Trophoblast cell (in vitro differentiated cells and primary cell): ENCODE measurements around the gene DCN.

ENCODE experiments used
- DNase-seq, 2 donors: peaks; one replicate each; pipeline ENCODE4 v3.0.0-alpha.2; 2016
- H2AFZ ChIP-seq: 2 replicates; pipeline ENCODE4 v1.6.1; 2013; ENCODE audit warnings: low read length, moderate library complexity, mild to moderate bottlenecking; ENCODE audit not compliant: insufficient read depth, poor library complexity
- H2AK5ac ChIP-seq: 2 replicates; pipeline ENCODE4 v1.6.1; 2013; ENCODE audit warnings: mild to moderate bottlenecking, low read length
- H2BK120ac ChIP-seq: 2 replicates; pipeline ENCODE4 v1.6.1; 2013; ENCODE audit warnings: low read length, mild to moderate bottlenecking, moderate library complexity; ENCODE audit not compliant: insufficient read depth, poor library complexity
- H2BK12ac ChIP-seq: 2 replicates; pipeline ENCODE4 v1.6.1; 2013; ENCODE audit warnings: mild to moderate bottlenecking, low read length, moderate library complexity
- H2BK5ac ChIP-seq: 2 replicates; pipeline ENCODE4 v1.6.1; 2013; ENCODE audit warnings: low read length, low read depth, moderate library complexity, mild to moderate bottlenecking; ENCODE audit not compliant: poor library complexity
- H3K14ac ChIP-seq: 2 replicates; pipeline ENCODE4 v1.6.1; 2013; ENCODE audit warnings: mild to moderate bottlenecking, low read length
- H3K18ac ChIP-seq: 2 replicates; pipeline ENCODE4 v1.6.1; 2013; ENCODE audit warnings: mild to moderate bottlenecking, low read length
- H3K23ac ChIP-seq: 2 replicates; pipeline ENCODE4 v1.6.1; 2013; ENCODE audit warnings: low read length
- H3K27ac ChIP-seq: 2 replicates; pipeline ENCODE4 v1.5.1; 2013; ENCODE audit warnings: low read depth, mild to moderate bottlenecking, inconsistent platforms, low read length, moderate library complexity
- H3K27me3 ChIP-seq: 2 replicates; pipeline ENCODE4 v1.6.1; 2013; ENCODE audit warnings: inconsistent platforms, mild to moderate bottlenecking, low read length, moderate library complexity; ENCODE audit not compliant: insufficient read depth
- H3K36me3 ChIP-seq, 2 experiments: 1 replicate in 1 of 2; 2 replicates in 1 of 2; pipeline ENCODE4 v1.6.1; 2013; ENCODE audit warnings: low read length in 2 of 2, mild to moderate bottlenecking in 2 of 2, moderate library complexity in 1 of 2; ENCODE audit not compliant: insufficient read depth in 2 of 2, control insufficient read depth in 1 of 2
- H3K4ac ChIP-seq: 2 replicates; pipeline ENCODE4 v1.6.1; 2013; ENCODE audit warnings: low read depth, mild to moderate bottlenecking, low read length, moderate library complexity
- H3K4me1 ChIP-seq, 2 experiments: 1 replicate in 1 of 2; 2 replicates in 1 of 2; pipeline ENCODE4 v1.6.1; 2013; ENCODE audit warnings: low read length in 2 of 2, mild to moderate bottlenecking in 2 of 2, moderate library complexity in 1 of 2; ENCODE audit not compliant: insufficient read depth in 2 of 2, control insufficient read depth in 1 of 2
- H3K4me2 ChIP-seq: 2 replicates; pipeline ENCODE4 v1.6.1; 2013; ENCODE audit warnings: inconsistent platforms, mild to moderate bottlenecking, low read length, moderate library complexity
- H3K4me3 ChIP-seq: 2 replicates; pipeline ENCODE4 v1.5.1; 2013; ENCODE audit warnings: mild to moderate bottlenecking, low read depth, low read length, inconsistent platforms
- H3K79me1 ChIP-seq: one replicate; pipeline ENCODE4 v1.6.1; 2013; ENCODE audit warnings: low read length
- H3K79me2 ChIP-seq: 2 replicates; pipeline ENCODE4 v1.6.1; 2013; ENCODE audit warnings: low read length, mild to moderate bottlenecking; ENCODE audit not compliant: control insufficient read depth, insufficient read depth, poor library complexity
- H3K9ac ChIP-seq: 2 replicates; pipeline ENCODE4 v1.6.1; 2013; ENCODE audit warnings: mild to moderate bottlenecking, low read length
- H3K9me3 ChIP-seq: 2 replicates; pipeline ENCODE4 v1.6.1; 2013; ENCODE audit warnings: low read depth, mild to moderate bottlenecking, control low read depth, inconsistent platforms, low read length; ENCODE audit not compliant: insufficient read depth
- H4K12ac ChIP-seq: 2 replicates; pipeline ENCODE4 v1.6.1; 2013; ENCODE audit warnings: low read depth, mild to moderate bottlenecking, low read length, moderate library complexity
- H4K8ac ChIP-seq: 2 replicates; pipeline ENCODE4 v1.6.1; 2013; ENCODE audit warnings: low read depth, mild to moderate bottlenecking, low read length, moderate library complexity
- H4K91ac ChIP-seq: one replicate; pipeline ENCODE4 v1.6.1; 2013; ENCODE audit warnings: low read depth, mild to moderate bottlenecking, low read length, moderate library complexity
- WGBS: extraction: QIAGEN DNeasy Blood & Tissue Kit; methylation state at CpG from one replicate; pipeline ENCODE4 v1.1.7; 2013; ENCODE audit warnings: missing lambda C conversion rate; ENCODE audit not compliant: insufficient read length, insufficient coverage; ENCODE audit errors: extremely low coverage; 5-methylcytosine and 5-hydroxymethylcytosine counted together

The DCN gene

DNA sequence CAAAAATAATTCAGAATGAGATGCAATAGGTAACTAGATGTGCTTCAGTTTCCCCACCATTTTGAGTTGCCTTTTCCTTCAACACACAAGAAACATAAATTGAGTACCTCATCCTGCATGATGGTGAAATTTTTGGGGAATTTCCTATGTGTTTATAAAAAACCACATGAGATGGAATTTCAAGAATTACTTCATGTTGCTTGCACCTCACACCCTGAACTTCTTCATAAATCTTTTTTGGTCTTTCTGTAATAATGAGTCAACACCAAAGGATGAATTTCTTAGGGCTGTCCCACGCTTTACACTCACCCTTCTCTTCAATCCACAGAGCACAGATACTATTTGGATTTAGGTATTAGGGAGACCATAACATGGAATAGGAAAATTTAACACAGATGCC is 48.7 kb downstream of the DCN start:
- Histone ChIP-seq H3K4me2 (no peak overlapping the region), H3K27me3 (no peaks in the 10 kb centered on the region), H4K12ac (no peak overlapping the region), H3K4me3 (no peak overlapping the region), H3K18ac (no peak overlapping the region), H4K8ac (no peak overlapping the region), H2BK5ac (no peak overlapping the region), H3K27ac (no peak overlapping the region), H3K9ac (no peak overlapping the region), H3K4ac (no peak overlapping the region), H2BK120ac (no peak overlapping the region), H3K79me1 (no peaks in the 10 kb centered on the region), H2BK12ac (no peak overlapping the region), H2AFZ (no peak overlapping the region), H3K23ac (no peak overlapping the region), H3K36me3 (no peaks in the 10 kb centered on the region), H2AK5ac (no peak overlapping the region), H3K79me2 (no peaks in the 10 kb centered on the region), H4K91ac (no peak overlapping the region), H3K9me3 (no peaks in the 10 kb centered on the region), H3K14ac (no peak overlapping the region), H3K4me1 (no peaks in the 10 kb centered on the region)
- DNase-seq, result no peak
- WGBS, result no CpG with 5 or more reads among the region's 1 CpG

DNA sequence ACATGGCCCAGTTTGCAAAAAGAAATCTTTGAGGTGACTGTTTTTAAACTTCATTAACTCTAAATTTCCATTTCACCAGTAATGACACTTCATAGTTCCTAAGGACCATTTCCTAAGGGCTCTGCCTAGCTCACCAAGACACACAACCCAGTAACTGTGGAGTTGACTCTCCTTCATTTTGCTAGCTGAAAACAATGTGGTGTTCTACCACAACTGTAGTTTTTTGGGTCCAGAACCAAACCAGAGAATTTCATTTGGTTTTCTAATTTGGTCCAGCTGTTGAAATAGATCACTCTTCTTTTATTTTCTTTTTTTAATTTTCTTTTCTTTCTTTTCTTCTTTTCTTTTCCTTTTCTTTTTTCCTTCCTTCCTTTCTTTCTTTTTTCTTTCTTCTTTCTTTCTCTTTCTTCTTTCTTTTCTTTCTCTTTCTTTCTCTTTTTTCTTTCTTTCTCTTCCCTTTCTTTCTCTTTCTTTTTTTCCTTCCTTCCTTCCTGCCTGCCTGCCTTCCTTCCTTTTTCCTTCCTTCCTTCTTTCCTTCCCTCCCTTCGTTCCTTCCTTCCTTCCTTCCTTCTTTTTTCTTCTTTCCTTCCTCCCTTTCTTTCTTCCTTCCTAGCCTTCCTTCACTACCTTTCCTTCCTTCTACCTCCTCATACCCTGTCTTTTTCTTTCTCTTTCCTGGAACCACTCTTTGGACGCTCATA is 52.8 kb downstream of the DCN start:
- Histone ChIP-seq H4K91ac (no peak overlapping the region), H2AFZ (no peak overlapping the region), H3K9ac (no peak overlapping the region), H3K4me1 (no peaks in the 10 kb centered on the region), H3K79me1 (no peaks in the 10 kb centered on the region), H2BK120ac (no peak overlapping the region), H2BK5ac (no peak overlapping the region), H3K27me3 (no peaks in the 10 kb centered on the region), H3K79me2 (no peaks in the 10 kb centered on the region), H4K8ac (no peak overlapping the region), H3K18ac (no peak overlapping the region), H3K4me3 (no peak overlapping the region), H4K12ac (no peak overlapping the region), H3K4me2 (no peak overlapping the region), H3K23ac (no peak overlapping the region), H2AK5ac (no peak overlapping the region), H2BK12ac (no peak overlapping the region), H3K9me3 (no peaks in the 10 kb centered on the region), H3K4ac (no peak overlapping the region), H3K14ac (no peak overlapping the region), H3K36me3 (no peaks in the 10 kb centered on the region), H3K27ac (no peak overlapping the region)
- DNase-seq, result no peak
- WGBS, result no CpG with 5 or more reads among the region's 2 CpGs

DNA sequence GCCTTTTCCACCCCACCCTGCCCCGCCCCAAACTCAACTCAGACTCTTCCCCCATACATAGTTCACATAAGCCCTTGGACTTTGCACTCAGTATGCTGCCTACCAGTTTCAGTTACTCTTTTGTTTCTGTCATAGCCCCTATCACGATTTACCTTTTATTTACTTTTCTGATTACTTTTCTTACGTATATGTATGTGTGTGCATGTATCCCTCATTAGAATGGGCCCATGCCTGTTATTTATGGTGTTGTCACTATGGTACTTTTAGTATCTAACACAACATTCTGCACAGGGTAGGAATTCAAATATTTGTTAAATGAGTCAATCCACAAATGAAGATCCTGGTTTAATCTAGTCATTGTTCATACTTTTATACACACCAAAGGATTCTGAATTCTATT is 54.9 kb downstream of the DCN start:
- Histone ChIP-seq H3K9me3 (no peaks in the 10 kb centered on the region), H2BK120ac (no peak overlapping the region), H3K9ac (no peak overlapping the region), H2BK12ac (no peak overlapping the region), H3K4me2 (no peak overlapping the region), H4K8ac (no peak overlapping the region), H2AFZ (no peak overlapping the region), H3K27ac (no peak overlapping the region), H3K79me1 (no peaks in the 10 kb centered on the region), H3K14ac (no peak overlapping the region), H3K36me3 (no peaks in the 10 kb centered on the region), H2BK5ac (no peak overlapping the region), H3K4me3 (no peak overlapping the region), H3K23ac (no peak overlapping the region), H3K79me2 (no peaks in the 10 kb centered on the region), H2AK5ac (no peak overlapping the region), H3K18ac (no peak overlapping the region), H4K91ac (no peak overlapping the region), H3K27me3 (no peaks in the 10 kb centered on the region), H4K12ac (no peak overlapping the region), H3K4me1 (no peaks in the 10 kb centered on the region), H3K4ac (no peak overlapping the region)
- peak in 1 of 2 donors; percentile 33 for DNase-seq
- no CpG with 5 or more reads among the region's 3 CpGs for WGBS

DNA sequence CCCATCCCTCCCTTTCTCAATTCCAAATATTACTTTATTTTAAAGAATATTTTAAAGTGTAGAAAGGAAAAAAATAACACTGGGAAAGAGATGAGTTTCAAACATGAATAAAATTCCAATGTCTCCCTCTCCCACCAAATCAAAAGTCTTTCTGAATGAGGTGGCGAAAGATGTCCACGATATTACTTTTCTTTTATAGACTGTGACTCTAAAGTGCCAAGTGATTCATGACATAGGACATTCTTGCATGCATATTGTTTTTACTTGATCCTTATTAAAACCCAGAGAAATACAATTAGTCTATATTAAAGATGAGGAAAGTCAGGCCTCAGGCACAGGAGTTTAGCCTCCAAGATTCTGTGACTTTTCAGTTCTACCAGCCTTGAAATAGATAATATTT is 55.3 kb downstream of the DCN start:
- Histone ChIP-seq H2AFZ (no peak overlapping the region), H3K36me3 (no peaks in the 10 kb centered on the region), H2BK5ac (no peak overlapping the region), H2BK12ac (no peak overlapping the region), H3K9me3 (no peaks in the 10 kb centered on the region), H4K8ac (no peak overlapping the region), H3K18ac (no peak overlapping the region), H3K4me1 (no peaks in the 10 kb centered on the region), H3K79me1 (no peaks in the 10 kb centered on the region), H4K91ac (no peak overlapping the region), H4K12ac (no peak overlapping the region), H3K14ac (no peak overlapping the region), H3K23ac (no peak overlapping the region), H3K27me3 (no peaks in the 10 kb centered on the region), H3K9ac (no peak overlapping the region), H3K4me3 (no peak overlapping the region), H3K4me2 (no peak overlapping the region), H3K4ac (no peak overlapping the region), H3K27ac (no peak overlapping the region), H3K79me2 (no peaks in the 10 kb centered on the region), H2AK5ac (no peak overlapping the region), H2BK120ac (no peak overlapping the region)
- no peak for DNase-seq
- no CpG with 5 or more reads among the region's 2 CpGs for WGBS
